ENCODE results near the gene DNASE1L2.

DNA sequence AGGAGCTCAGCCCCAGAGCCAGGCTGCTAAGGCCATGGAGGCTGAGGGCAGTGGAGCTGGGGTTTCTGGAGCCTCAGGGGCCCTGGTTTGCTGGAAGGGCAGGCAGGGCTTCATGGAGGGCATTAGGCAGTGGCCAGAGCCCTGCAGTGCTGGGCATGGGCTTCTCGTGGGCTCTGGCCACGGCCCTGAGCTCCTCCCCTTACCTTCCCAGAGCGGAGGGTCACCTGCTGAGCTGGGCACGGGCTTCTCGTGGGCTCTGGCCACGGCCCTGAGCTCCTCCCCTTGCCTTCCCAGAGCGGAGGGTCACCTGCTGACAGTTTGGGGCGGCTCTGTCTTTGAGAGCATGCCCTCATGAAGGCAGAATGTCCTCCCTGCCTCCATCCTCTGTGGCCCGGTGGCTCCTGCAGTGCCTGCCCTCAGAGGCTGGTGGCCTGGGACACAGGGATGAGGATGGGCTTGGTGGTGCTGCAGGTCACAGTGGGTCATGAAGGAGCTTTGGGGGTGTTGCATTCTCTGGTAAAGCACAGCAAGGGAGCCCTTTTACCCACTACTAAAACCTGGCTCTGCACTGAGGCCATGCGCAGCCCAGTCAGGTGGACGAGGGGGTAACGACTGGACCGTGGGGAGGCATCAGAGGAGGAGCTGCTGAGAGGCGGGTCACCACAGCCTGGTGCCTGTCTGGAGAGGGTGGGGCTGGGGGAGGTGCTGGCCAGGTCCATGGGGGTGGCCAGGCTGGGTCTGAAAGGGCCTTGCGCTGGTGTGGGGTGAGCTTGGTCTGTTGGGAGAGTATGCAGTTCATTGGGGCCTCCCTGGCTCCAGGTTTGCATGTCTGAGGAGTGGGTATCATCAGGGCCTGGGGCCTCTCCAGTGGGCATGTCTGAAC, 34.6 kb downstream of the DNASE1L2 start:
- TF ChIP-seq POLR2A (IDR thresholded peaks at IDR 0.05; ENCODE audit: low read depth, low read length) (no peak), POLR2AphosphoS5 (IDR thresholded peaks at IDR 0.05; ENCODE audit: low read depth, low read length) (no peak)
